Stimulated activated CD4-positive, alpha-beta T cell treated with anti-CD3 and anti-CD28 coated beads, Interleukin-1b, Interleukin-23, amount 100 ng/mL, for 24 hours (primary cell): ENCODE measurements around the gene AAMP.

ENCODE experiments used
- DNase-seq, 4 experiments: peaks; one replicate each; pipeline ENCODE4 v3.0.0-alpha.2; 2020; ENCODE audit warnings: low read depth in 4 of 4, low spot score in 1 of 4

The AAMP gene

GRCh38 chr2:218294430-218295022 is 24.6 kb upstream of the AAMP start:
- DNase-seq: no peak

- no peak for DNase-seq
Measured at GRCh38 chr2:218293715-218294429, 23.9 kb upstream of the AAMP start.

- peak in 3 of 4 experiments; percentile 55 to 66 (median 66) for DNase-seq
Measured at GRCh38 chr2:218292048-218293014, 22.4 kb upstream of the AAMP start, which contains the start of gene TMBIM1. Gene TMBIM1, minus strand, starts transcription at chr2:218292503. Its CDS starts 10,362 bp downstream, at chr2:218282141.

DNA sequence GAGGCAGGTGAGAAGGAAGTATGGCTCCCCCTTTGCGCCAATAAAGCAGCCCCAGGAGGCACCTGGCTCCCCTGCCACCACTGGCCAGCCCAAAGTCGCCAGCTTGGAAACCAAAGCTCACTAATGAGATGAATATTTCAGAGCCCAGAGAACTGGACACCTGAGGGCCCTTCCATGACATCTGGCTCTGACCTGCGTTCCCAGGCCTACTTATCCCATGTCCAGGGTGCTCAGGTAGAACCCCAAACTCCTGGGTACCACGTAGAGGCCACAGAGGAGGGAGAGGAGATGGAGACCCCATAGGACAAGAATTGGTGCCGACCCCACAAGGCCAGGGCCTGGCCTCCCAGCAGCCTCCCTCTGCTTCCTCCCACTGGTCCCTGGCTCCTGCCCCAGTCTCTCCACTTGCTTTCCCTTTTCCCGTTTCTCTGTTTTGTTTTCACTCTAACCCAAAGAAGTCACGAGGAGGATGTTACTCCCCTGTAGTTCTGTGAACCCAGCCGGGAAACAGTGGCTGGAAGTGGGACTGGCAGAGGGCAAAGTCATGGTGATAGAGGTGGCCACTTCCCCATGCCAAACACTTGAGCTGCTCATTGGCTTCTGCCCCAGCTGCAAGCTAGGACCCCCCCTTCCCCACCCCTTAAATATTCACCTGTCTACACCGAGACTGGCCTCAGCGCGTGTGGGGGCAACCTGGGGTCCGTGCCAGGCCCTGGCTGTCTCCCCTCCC is 21.5 kb upstream of the AAMP start:
- DNase-seq: no peak

GRCh38 chr2:218290316-218291261 is 20.7 kb upstream of the AAMP start:
- DNase-seq: no peak

DNA sequence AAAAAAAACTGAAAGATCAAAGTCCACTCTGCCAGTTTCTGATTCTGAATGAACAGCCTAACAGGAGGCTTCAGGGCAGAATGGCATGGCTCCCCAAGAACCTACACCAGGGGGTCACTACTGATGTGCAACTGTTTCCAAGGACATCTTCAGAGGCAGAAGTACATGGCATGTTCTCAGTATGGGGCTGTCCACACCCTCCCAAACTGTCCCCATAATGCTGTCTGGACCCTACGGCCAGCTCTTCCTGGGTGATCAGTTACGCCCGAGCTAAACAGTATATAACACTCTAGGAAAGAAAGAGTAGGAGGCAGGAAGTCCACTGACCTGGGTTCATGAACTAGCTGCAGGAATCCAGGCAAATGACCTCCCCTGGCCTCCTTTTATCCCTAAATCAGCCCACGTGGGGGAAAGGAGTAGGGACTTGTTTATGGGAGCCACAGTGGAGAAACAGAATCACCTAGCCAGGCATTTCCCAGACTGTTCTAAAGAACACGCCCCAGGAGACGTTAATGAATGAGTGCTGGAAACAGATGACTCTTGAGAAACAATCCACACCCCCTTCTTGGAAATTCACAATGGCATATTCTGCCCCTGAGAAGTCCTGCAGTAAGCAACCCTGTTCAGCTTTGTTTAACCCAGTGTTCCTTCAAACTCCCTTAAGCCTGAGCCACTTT is 19.8 kb upstream of the AAMP start:
- no peak for DNase-seq

- DNase-seq: peak in 3 of 4 experiments; percentile 51 to 71 (median 60)
Measured at GRCh38 chr2:218286570-218287459, 16.9 kb upstream of the AAMP start.

- no peak for DNase-seq
Measured at GRCh38 chr2:218285604-218286003, 15.7 kb upstream of the AAMP start.

- DNase-seq: peak in 2 of 4 experiments; percentile 35 to 48
Measured at GRCh38 chr2:218284106-218284811, 14.3 kb upstream of the AAMP start.

DNA sequence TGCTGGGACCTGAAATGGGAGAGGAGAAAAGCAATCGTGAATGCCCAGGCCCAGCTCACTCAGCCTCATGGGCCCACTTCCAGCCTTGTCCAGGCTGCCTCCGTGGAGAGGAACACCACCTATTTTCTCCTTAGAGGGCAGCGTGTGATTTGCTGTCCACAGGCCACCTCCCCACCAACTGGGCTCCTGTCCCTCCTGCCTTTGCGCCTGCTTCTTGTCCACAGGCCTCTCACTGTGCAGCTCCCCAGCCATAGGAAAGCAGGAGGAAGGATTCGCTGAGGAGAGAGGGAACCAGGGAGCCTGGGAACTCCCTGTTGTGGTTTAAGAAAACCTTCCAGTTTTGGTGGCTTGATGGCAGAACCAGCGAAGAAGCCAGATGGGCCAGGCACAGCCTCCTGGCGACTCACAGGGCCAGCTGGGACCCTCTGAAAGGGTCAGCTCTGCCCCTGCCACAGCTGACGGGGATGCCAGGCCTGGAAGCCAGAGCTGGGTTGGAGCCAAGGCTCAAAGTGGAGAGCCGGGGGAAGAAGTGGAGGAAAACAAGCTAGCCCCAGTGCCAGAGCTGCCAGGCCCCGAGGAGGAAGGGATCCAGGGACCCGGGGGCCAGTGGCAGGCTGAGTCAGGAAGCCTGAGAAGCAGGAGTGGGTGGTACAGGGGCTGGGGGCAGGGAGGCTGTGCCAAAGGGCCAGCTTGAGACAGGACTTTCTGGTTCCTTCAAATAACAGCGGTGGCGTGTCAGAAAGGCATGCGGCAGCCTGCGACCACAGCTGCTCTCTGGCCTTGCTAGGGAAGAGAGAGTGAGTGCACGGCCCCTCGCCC is 12.4 kb upstream of the AAMP start:
- DNase-seq: no peak

DNA sequence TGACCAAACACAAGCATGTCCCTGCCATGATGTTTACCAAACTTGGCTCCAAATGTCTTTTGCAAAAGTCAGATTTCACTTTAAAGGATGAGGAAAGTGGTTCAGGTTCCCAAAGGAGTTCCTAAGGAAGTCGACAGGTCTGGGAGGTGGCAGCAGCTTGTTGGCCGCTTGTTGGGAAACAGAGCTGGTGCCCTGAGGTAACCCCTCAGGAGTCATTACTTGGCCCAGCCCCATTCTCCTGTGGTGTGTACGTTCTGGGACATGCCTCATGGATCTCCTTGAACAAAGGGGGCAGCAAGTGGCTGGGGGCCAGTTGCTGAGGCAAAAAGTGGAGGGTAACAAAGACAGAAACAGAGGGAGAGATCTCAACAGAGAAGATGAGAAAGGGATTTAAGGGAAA is 11.5 kb upstream of the AAMP start:
- no peak for DNase-seq

DNA sequence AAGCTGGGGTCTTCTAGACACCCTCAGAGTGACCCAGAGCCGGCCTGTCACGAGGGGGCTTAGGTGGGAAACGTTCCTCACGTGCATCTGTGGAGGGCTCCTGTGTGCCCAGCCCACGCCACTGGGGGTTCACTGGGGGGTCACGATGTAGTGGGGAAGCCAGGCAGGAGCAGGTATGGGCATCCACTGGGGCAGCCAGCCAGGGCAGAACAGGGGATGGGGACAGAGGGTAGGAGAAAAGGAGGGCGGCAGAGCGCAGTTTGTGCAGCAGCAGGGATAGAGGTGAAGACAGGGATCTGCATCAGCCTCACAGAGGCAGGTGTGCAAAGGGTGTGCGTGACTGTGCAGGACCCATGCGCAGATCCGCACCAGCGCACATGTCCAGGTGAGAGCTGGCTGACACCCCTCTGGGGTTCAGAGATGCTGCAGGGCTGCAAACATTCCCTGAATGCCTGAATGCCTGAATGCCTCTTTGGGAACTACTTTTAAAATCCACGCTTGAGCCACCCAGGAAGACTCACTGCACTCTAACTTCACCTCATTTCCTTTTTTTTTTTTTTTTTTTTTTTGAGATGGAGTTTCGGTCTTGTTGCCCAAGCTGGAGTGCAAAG is 10.4 kb upstream of the AAMP start:
- DNase-seq: no peak

DNA sequence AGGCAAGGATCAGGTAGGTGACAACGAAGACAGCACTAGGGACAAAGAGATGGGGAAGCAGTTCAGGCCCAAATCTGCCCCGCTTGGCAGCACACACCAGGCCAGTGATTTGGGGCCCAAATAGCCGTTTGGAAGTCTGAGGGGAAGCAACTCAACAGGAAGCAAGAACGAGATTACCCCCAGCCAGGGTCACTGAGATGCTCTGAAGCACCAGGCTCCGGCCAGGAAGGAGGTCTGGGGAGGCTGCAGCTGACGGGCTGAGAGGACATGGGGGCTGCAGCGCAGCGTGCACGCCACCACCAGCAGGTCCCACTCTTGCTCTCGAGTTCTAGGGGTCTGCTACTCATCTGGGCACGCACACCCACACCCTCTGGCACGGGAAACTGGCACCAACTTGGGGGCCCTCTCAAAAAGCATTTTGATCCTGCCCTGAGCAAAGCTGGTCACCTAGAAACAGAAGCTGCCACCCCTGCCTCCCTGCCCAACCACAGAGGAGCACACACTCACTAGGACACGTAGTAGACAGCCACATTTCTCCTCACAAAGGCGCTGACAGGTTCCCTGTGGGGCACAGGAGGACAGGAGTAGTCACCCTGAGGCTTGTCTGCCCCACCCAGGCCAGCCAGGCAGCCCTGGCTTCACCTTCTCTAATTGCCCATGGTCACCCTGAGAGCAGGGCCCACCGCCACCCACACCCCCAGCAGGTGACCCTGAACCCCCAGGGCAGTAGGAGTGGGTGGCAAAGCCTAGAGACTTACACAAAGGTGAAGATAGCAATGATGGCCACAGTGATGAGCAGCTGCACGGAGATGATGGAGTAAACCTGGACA is 8.8 kb upstream of the AAMP start:
- DNase-seq: no peak

DNA sequence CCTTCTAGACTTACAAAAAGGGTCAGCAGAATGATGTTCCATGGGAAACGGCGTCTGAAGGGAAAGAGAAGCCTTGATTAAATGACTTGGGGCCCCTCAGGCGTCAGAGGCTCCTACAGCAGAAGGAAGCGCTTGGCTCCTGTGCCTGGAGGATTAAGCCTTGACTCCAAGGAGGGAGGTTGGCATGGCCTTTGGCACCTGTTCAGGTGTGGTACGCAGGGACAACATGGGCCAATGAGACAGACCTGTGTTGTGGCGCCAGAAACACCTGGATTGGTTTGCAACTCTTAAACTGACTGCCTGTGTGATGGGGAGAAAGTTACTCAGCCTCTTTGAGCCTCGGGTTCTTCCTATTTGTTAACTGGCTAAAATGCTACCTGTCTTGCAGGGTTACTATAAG is 8.0 kb upstream of the AAMP start:
- DNase-seq: no peak

DNA sequence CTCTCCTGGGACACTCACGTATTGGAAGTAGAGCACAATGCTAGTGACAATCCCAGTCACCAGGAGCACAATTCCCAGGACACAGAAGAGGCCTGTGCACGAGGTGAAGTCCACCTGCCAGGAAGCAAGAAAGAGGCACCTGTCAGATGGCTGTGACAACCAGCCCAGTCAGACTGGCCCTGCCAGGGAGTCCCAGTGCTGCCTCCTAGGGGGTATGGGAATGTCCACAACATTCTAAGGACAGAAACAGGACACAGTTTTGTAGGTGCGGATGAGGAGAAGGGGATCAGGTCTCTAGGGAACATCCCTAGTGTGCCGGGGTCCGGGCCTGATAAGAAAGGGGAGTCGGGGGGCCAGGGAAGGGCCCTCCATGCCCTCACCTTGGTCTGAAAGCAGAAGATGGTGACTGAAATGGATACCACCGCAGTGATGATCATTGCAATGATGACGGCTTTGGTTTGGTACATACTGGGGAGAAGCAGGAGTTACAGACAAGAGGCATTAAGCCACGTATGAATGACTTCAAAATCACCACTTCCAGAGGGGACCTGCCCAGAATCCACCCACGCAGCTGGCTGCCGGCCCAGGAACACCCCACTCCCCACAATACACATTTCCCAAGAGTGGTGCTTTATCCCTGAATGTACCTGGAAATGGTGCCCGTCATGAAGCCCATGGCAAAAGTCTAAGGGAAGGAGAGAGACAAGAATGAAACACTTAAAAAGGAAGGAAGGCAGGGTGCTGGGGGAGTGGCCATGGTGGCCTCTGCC is 7.2 kb upstream of the AAMP start:
- no peak for DNase-seq
